HFF-Myc (cell line): ENCODE measurements around the gene SMNDC1.

Source experiments
- DNase-seq: peaks from one replicate; pipeline ENCODE4 v3.0.0-alpha.2; 2011; ENCODE audit warnings: low read depth; ENCODE audit errors: extremely low read depth
- H3K4me3 ChIP-seq: replicated peaks from 2 replicates; pipeline ENCODE4 v1.5.1; 2011; ENCODE audit warnings: low read depth, mild to moderate bottlenecking, control low read depth, low read length
- TF ChIP-seq, protein P1 (sequence below): IDR thresholded peaks from 2 replicates; pipeline ENCODE4 v1.5.1; 2012; ENCODE audit warnings: mild to moderate bottlenecking, low read depth, low read length, control low read depth; ENCODE audit errors: missing control alignments

SMNDC1 gene

DNA sequence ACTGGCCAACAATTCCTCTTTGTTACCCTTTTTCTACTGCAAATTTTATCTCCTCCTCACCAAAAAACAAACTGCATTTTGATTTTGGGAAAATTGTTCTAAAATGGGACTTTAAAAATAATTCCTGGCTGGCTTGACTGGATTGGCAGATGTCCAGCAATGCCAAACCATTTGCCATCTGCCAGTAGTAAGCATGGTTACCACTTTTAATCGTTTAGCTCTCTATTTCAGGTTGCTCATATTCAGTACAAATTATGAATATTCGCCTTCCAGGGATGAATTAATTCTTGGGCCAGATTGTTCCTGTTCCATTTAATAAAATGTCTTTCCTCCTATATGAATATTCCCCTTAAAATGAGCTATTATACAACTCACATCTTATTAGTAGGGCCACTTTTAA, 35.7 kb downstream of the SMNDC1 start:
- TF ChIP-seq, protein P1, sequence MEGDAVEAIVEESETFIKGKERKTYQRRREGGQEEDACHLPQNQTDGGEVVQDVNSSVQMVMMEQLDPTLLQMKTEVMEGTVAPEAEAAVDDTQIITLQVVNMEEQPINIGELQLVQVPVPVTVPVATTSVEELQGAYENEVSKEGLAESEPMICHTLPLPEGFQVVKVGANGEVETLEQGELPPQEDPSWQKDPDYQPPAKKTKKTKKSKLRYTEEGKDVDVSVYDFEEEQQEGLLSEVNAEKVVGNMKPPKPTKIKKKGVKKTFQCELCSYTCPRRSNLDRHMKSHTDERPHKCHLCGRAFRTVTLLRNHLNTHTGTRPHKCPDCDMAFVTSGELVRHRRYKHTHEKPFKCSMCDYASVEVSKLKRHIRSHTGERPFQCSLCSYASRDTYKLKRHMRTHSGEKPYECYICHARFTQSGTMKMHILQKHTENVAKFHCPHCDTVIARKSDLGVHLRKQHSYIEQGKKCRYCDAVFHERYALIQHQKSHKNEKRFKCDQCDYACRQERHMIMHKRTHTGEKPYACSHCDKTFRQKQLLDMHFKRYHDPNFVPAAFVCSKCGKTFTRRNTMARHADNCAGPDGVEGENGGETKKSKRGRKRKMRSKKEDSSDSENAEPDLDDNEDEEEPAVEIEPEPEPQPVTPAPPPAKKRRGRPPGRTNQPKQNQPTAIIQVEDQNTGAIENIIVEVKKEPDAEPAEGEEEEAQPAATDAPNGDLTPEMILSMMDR, result no peak
- no peak overlapping the region for H3K4me3 ChIP-seq
- no peak for DNase-seq

DNA sequence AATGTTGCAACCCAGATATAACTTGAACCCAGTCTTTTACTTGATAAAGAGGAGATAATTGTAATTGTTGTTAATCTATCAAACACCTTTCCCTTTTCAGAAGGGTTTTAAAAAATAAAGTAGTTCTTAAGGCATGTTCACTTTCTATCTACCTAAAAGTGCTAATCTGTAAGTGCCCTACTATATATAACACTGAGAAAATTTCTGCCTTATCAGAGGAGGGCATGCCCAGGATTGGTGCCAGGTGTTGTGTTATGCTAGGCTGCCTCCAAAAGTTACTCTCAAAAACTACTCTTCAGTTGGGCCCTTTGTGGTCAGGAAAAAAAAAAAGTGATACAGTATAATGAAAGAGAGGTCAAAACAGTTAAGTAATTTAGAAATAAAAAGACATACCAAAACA, 36.3 kb downstream of the SMNDC1 start:
- H3K4me3 ChIP-seq, result no peak overlapping the region
- TF ChIP-seq, protein P1, result no peak
- no peak for DNase-seq

DNA sequence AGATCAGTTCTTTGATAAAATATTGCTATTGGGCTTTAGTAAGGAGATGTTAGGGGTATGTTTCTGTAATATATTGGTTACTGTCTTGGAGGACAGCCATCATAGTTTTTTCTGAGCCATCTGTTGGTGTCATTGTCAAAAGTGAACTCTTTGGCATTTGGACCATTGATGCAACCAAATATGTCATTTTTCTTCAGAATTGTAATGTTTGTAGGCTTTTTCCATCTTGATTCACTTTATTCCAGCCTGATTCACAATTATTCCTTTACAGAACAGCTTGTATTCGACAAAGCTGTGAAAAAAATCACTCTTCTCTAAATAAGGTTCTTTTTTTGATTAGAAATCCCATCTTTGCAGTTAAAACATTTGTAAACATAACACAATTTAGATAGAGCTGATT, 37.4 kb downstream of the SMNDC1 start:
- H3K4me3 ChIP-seq, result no peak overlapping the region
- TF ChIP-seq, protein P1, result no peak
- DNase-seq, result no peak

DNA sequence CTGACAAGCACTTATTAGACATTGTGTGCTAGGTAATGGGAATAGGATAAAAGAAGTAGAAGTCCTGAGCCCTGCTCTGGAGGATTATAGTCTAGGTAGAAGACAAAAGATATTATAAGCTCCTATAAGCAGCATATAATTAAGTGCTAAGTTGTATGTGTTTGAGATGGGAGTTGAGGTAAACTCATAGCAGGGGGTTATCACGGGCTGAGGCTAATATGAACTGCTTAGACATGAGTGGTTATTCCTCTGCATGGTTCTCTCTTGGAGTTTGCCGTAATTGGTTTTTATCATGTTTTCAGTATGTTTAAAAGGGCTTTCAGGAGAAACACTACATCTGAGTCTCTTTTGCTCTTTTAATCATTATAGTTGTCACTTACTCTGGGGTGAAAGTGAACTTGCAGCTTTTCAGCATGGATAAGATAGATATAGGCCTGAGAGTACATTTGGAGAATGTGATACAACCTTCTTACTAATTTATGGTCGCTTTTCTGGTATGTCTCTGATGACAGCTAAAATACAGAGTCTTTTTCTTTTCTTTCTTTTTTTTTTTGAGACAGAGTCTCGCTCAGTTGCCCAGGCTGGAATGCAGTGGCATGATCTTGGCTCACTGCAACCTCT, 39.0 kb downstream of the SMNDC1 start:
- TF ChIP-seq, protein P1, result no peak
- DNase-seq, result no peak
- no peak overlapping the region for H3K4me3 ChIP-seq

DNA sequence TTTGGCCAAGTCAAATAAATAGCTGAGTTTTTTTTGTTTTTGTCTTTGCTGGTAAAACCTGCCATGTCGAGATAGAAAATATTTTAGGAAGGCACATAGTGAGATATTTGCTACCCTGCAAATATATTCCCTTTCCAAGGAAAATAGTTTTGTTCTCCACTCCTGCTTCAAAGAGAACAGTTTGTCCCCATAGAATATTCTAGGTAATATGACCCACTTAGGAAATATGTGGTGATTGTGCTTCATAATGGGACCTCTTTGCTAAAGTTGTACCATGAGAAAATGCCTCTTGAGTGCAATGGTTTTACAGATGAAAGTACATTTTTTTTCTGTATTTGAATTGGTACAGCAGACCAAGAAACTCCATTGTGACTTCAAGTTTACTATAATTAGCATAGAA, 41.6 kb downstream of the SMNDC1 start:
- DNase-seq, result no peak
- TF ChIP-seq, protein P1, result no peak
- no peak overlapping the region for H3K4me3 ChIP-seq

DNA sequence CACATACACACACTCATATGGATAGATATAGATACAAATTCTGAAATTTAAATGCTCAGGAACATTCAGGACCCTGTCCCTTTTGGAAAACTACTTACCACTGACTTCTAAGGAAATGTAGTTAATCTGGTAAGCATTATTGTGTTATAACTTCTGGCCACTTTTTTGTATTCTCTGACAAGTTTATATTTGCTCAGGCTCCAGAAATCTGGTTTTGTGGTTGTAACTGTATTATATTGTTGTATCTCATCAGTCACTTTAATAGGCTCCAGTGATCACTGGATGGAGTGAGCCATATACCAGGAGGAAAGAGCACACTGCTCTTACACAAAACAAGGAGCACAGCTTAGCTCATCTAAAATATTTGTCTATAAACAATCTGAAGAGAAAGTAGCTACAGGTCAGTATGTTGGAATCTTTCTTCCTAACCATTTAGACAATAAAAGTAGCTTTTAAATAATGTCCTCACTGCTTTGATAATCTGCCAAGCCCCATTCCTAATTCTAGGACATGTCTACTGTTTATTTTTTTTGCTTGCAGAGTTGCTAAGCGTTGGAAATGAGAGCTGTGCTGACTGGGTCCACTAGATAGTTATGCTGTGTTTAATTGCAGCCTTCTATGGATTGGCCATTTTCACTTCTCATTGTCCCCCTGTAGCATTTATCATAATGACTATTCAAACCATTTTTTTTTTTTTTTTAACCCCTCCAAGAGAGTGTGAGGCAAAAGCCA, 43.8 kb downstream of the SMNDC1 start:
- TF ChIP-seq, protein P1, result no peak
- DNase-seq, result no peak
- H3K4me3 ChIP-seq, result no peak overlapping the region
